GM21447 (cell line): ENCODE data around the gene PDILT.
"Not testable (repeated sequence)": the region's sequence is repeated elsewhere in the genome, so short reads cannot be mapped to it uniquely, and the experiment has no call there.

ENCODE experiments used
- ATAC-seq: cut with Tn5 transposase; IDR thresholded peaks from one replicate; pipeline ENCODE4 v1.9.1; 2021; ENCODE audit not compliant: unreplicated experiment

The PDILT gene

GRCh38 chr16:20323591-20324117 lies 80.9 kb downstream of the PDILT start:
- no peak for ATAC-seq

- no peak for ATAC-seq
Observed at GRCh38 chr16:20322696-20323095, 81.8 kb downstream of the PDILT start.

GRCh38 chr16:20321671-20322070 lies 82.9 kb downstream of the PDILT start:
- no peak for ATAC-seq

GRCh38 chr16:20321051-20321450 lies 83.5 kb downstream of the PDILT start:
- not testable (repeated sequence) for ATAC-seq

GRCh38 chr16:20320592-20320991 lies 83.9 kb downstream of the PDILT start:
- no peak for ATAC-seq

- no peak for ATAC-seq
Observed at GRCh38 chr16:20320178-20320577, 84.4 kb downstream of the PDILT start.

- ATAC-seq, result no peak
Observed at GRCh38 chr16:20319406-20319805, 85.1 kb downstream of the PDILT start.

- ATAC-seq, result no peak
Observed at GRCh38 chr16:20318437-20318836, 86.1 kb downstream of the PDILT start.

GRCh38 chr16:20318006-20318405 lies 86.5 kb downstream of the PDILT start:
- ATAC-seq, result no peak

- ATAC-seq, result no peak
Observed at GRCh38 chr16:20317117-20317516, 87.4 kb downstream of the PDILT start.

- ATAC-seq, result no peak
Observed at GRCh38 chr16:20316715-20317114, 87.8 kb downstream of the PDILT start.

- ATAC-seq, result no peak
Observed at GRCh38 chr16:20315764-20316163, 88.8 kb downstream of the PDILT start.

GRCh38 chr16:20314575-20314974 lies 90.0 kb downstream of the PDILT start:
- ATAC-seq, result no peak

GRCh38 chr16:20313741-20314140 lies 90.8 kb downstream of the PDILT start:
- ATAC-seq, result no peak

- not testable (repeated sequence) for ATAC-seq
Observed at GRCh38 chr16:20312536-20313095, 91.9 kb downstream of the PDILT start.

GRCh38 chr16:20311548-20311947 lies 93.0 kb downstream of the PDILT start:
- no peak for ATAC-seq

GRCh38 chr16:20310421-20311395 lies 93.8 kb downstream of the PDILT start:
- no peak for ATAC-seq

GRCh38 chr16:20309786-20310185 lies 94.8 kb downstream of the PDILT start:
- ATAC-seq, result no peak
